ENCODE results near the gene TIGD2. TPM values are rescaled to one million over a fixed set of nuclear protein-coding genes. Genes with fewer than 3 reads are reported as not detected.

The TIGD2 gene
- total and polyA plus RNA-seq, 2 donors from 2014 or later = 5.1 to 9.1 TPM

DNA sequence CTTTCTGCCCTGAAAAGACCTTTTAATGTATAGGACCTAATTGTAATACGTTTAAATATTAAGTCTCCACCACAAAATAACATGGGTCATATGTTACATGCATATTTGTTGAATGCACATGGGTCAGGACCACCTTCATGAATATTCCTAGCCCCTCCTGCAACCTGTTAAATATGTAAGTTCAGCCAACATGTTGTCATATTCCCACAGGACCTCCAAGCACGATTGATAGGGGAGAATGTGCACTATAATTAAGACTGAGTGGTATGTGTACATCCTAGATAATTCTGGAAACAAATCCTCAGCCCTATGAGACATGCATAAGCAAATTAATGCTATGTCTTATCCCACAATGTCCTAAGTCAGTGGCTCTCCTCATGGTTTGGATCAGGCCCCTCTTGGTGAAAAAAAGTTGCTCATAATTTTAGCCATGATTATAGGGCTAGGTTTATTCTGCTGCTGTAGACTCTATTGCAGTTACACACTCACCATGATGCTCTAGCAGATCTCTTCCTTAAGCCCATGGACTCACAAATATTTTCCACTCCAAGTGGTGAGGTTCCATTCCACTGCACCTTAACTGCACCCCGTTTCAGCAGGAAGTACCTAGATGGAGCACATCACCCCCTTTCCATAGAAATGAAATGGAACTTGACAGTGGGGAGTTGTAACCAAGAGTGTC, 10.2 kb downstream of the TIGD2 start:
- TF ChIP-seq, protein P1, sequence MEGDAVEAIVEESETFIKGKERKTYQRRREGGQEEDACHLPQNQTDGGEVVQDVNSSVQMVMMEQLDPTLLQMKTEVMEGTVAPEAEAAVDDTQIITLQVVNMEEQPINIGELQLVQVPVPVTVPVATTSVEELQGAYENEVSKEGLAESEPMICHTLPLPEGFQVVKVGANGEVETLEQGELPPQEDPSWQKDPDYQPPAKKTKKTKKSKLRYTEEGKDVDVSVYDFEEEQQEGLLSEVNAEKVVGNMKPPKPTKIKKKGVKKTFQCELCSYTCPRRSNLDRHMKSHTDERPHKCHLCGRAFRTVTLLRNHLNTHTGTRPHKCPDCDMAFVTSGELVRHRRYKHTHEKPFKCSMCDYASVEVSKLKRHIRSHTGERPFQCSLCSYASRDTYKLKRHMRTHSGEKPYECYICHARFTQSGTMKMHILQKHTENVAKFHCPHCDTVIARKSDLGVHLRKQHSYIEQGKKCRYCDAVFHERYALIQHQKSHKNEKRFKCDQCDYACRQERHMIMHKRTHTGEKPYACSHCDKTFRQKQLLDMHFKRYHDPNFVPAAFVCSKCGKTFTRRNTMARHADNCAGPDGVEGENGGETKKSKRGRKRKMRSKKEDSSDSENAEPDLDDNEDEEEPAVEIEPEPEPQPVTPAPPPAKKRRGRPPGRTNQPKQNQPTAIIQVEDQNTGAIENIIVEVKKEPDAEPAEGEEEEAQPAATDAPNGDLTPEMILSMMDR (IDR thresholded peaks at IDR 0.05; ENCODE audit: borderline replicate concordance, extremely low read depth, insufficient read depth) = no peak
- no peak for FAIRE-seq
- Histone ChIP-seq H3K4me1 (ENCODE audit: control insufficient read depth in 2 of 3, insufficient read depth in 2 of 3, low read depth in 1 of 3, low read length in 3 of 3) (peaks cover 0 to 16% (median 3%) of the 10 kb centered on the region in 3 donors), H3K27me3 (ENCODE audit: control insufficient read depth, insufficient read depth, low read length) (no peaks in the 10 kb centered on the region), H3K36me3 (ENCODE audit: control insufficient read depth in 2 of 3, insufficient read depth in 3 of 3, low read length in 3 of 3) (no peaks in the 10 kb centered on the region), H3K9ac (ENCODE audit: low read length in 3 of 3) (no peak overlapping the region), H3K9me3 (ENCODE audit: control insufficient read depth in 2 of 3, insufficient read depth in 1 of 3, low read length in 3 of 3) (no peaks in the 10 kb centered on the region), H3K4me3 (ENCODE audit: low read length in 3 of 3) (no peak overlapping the region), H3K27ac (ENCODE audit: low read depth in 2 of 2, low read length in 2 of 2) (no peak overlapping the region)
- no peak for DNase-seq
- intact Hi-C loops (cut with DNase I) = no loop called here

DNA sequence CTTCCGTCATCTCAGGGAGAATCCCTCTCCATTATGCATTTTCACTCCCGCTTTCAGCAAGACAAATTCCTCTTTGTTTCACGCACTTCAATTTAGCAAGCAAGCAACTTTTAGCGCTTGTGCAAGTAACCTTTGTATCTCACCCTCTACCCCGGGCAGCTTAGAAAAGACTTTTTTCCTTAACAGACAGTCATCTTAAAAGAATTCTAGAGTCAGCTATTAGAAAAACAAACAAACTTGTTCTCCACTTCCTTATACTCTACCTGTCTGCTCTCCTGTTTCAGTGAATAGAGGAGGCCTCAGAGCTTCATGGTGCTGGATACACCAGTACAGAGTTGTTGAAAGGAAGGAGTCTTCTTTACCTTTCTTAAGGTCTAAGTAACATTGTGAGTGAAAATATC, 12.1 kb downstream of the TIGD2 start:
- Histone ChIP-seq H3K27ac (ENCODE audit: low read depth in 2 of 2, low read length in 2 of 2) (peak overlapping the region; percentile 48 to 84), H3K27me3 (ENCODE audit: control insufficient read depth, insufficient read depth, low read length) (no peaks in the 10 kb centered on the region), H3K9me3 (ENCODE audit: control insufficient read depth in 2 of 3, insufficient read depth in 1 of 3, low read length in 3 of 3) (no peaks in the 10 kb centered on the region), H3K4me3 (ENCODE audit: low read length in 3 of 3) (no peak overlapping the region), H3K9ac (ENCODE audit: low read length in 3 of 3) (no peak overlapping the region), H3K4me1 (ENCODE audit: control insufficient read depth in 2 of 3, insufficient read depth in 2 of 3, low read depth in 1 of 3, low read length in 3 of 3) (peaks cover 0 to 16% (median 3%) of the 10 kb centered on the region in 3 donors), H3K36me3 (ENCODE audit: control insufficient read depth in 2 of 3, insufficient read depth in 3 of 3, low read length in 3 of 3) (no peaks in the 10 kb centered on the region)
- TF ChIP-seq, protein P1 (IDR thresholded peaks at IDR 0.05; ENCODE audit: borderline replicate concordance, extremely low read depth, insufficient read depth) = no peak
- DNase-seq (peak in 2 of 5 donors; percentile 9 to 18), FAIRE-seq (no peak)
- intact Hi-C loops (cut with DNase I) = no loop called here

DNA sequence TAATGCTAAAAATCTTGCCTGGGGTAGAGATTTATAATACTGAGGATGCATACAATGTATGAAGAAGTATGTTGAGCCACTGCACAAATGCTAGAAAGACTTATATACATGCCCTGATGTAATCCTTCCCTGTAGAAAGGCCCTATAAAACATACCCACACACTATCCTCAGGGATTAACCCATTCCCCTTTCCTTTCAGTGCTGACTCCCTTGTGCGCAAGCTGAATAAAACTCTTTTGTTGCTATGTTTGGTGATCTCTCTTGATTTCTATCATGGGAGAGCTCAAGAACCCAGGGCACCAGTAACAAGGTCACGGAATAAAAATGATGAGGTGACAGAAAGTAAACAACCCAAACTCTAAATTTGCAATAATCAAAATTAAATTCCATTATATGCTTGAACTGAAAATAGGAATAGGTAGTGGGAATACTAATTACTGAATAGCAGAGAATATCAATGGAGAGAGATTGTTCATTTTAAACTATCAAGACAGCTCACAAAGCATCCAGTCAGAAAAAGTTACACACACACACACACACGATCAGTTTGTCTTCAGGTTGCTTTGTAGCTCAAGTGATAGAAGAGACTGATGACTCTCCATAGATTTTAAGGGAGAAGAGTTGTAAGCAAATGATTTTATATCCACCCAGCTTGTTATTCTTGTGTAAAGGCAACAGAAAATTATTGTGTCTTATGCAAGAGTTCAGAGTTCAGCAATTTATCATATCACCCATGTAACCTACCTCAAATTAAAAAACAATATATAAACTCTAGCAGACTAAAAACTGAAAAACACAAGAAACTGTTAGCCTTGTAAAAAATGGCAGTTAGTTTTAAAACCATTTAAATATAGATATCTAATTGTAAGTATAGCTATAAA, 14.8 kb downstream of the TIGD2 start:
- FAIRE-seq (peak; percentile 70), DNase-seq (no peak)
- Histone ChIP-seq H3K9me3 (ENCODE audit: control insufficient read depth in 2 of 3, insufficient read depth in 1 of 3, low read length in 3 of 3) (no peaks in the 10 kb centered on the region), H3K36me3 (ENCODE audit: control insufficient read depth in 2 of 3, insufficient read depth in 3 of 3, low read length in 3 of 3) (no peaks in the 10 kb centered on the region), H3K4me1 (ENCODE audit: control insufficient read depth in 2 of 3, insufficient read depth in 2 of 3, low read depth in 1 of 3, low read length in 3 of 3) (peaks cover 0 to 16% (median 3%) of the 10 kb centered on the region in 3 donors), H3K4me3 (ENCODE audit: low read length in 3 of 3) (no peak overlapping the region), H3K27me3 (ENCODE audit: control insufficient read depth, insufficient read depth, low read length) (no peaks in the 10 kb centered on the region), H3K27ac (ENCODE audit: low read depth in 2 of 2, low read length in 2 of 2) (no peak overlapping the region), H3K9ac (ENCODE audit: low read length in 3 of 3) (no peak overlapping the region)
- intact Hi-C loops (cut with DNase I) = no loop called here
- TF ChIP-seq, protein P1 (IDR thresholded peaks at IDR 0.05; ENCODE audit: borderline replicate concordance, extremely low read depth, insufficient read depth) = no peak
